Placental pericyte (primary cell): ENCODE results near the gene ARHGAP6. TPM values are rescaled to one million over a fixed set of nuclear protein-coding genes. Genes with fewer than 3 reads are reported as not detected.

Experiments used
- small RNA-seq: library from RNA; depleted of rRNA; stranded (forward); fragments of <200 nt; gene quantifications from one replicate; pipeline ENCODE3, GENCODE V24; 2012; ENCODE audit warnings: low replicate concordance
- total RNA-seq: library from RNA; depleted of rRNA; stranded (reverse); fragments of >200 nt; gene quantifications from 2 replicates; pipeline ENCODE4 v1.2.3, GENCODE V29; 2012

The ARHGAP6 gene, protein sequence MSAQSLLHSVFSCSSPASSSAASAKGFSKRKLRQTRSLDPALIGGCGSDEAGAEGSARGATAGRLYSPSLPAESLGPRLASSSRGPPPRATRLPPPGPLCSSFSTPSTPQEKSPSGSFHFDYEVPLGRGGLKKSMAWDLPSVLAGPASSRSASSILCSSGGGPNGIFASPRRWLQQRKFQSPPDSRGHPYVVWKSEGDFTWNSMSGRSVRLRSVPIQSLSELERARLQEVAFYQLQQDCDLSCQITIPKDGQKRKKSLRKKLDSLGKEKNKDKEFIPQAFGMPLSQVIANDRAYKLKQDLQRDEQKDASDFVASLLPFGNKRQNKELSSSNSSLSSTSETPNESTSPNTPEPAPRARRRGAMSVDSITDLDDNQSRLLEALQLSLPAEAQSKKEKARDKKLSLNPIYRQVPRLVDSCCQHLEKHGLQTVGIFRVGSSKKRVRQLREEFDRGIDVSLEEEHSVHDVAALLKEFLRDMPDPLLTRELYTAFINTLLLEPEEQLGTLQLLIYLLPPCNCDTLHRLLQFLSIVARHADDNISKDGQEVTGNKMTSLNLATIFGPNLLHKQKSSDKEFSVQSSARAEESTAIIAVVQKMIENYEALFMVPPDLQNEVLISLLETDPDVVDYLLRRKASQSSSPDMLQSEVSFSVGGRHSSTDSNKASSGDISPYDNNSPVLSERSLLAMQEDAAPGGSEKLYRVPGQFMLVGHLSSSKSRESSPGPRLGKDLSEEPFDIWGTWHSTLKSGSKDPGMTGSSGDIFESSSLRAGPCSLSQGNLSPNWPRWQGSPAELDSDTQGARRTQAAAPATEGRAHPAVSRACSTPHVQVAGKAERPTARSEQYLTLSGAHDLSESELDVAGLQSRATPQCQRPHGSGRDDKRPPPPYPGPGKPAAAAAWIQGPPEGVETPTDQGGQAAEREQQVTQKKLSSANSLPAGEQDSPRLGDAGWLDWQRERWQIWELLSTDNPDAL (N-terminal part only)
- 4.4 and 6.8 TPM in 2 replicates for total RNA-seq

GRCh38 chrX:11665168-11666111 lies at the start of gene ARHGAP6:
TSS of gene ARHGAP6 (minus strand) at chrX:11665920. CDS start at chrX:11664828, 1,092 bp downstream.

DNA sequence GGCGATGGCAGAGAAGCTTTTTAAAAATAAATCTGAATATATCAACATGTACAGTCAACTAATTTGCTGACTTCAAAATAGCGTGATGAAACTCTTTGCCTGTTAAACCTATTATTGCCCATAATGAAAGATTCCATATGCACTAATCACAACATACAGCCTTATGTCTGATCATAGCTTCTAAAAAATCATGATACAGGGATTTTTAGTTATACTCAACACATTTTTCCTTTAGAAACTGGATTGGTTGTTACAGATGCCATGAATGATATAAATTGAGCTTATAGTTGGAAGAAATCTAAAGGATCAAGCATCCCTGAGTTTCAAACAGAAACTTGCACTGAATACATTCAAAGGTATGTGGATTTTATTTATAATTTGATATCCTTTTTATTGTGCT lies 372.6 kb downstream of the ARHGAP6 start, which contains the start of gene AMELX:
Gene AMELX, plus strand, starts transcription at position 301 of the 400 bp plus-strand sequence. CDS start 1,376 bp downstream, outside the sequence.

DNA sequence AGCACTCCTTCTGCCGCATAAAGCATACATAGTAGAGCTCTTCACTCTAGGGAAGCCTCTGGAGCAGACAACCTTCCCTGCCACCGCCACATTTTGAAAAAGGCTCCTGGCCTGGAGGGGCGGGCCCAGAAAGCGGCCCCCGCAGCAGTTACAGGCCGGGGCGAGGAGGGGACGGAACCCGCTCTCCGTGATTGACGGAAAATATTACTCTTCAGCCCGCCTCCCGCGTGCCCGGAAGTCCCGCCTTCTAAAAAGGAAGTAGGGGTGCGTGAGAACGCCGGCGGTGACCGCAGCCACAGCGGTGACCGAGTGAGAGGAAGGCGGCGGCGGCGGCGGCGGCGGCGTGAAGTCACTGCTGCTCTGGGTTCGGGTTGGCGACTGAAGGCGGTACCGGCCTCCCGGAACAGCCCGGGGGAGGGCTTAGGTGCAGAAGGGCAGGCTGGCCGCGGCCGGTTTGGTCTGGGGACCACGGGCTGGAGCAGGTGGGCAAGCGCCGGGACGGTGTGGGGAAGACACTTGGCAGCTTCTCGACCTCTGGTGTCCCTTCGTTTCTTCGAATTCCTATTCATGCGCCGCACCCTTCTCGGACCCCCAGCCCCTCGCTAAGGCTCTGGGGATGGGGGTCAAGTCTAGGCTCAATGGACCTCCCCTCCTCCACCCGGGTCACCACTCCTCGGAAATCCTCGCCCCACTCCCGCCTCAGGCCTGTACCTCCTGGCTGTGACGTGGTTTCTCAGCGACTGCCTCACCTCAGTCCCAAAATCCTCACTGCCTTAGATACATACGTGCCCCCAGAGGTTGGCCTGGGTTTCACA lies 554.5 kb downstream of the ARHGAP6 start, which contains the start of gene HCCS:
Gene HCCS, plus strand, starts transcription at position 296 of the 815 bp plus-strand sequence. CDS start 729 bp downstream, outside the sequence.

Small RNAs within 50 kb of the gene (small RNA-seq; reads per million reads assigned to genes)
- gene MIR548AX (not detected), gene RF00019 (not detected), gene RF02271 (not detected)

Other genes starting within 250 kb of the ARHGAP6 start
- 22.3 and 34.6 TPM in 2 replicates for gene MSL3, start 92.3 kb upstream of the ARHGAP6 start, total RNA-seq